GM23248 (cell line): Measurements from ENCODE around the gene SH2D1B. TPM values are rescaled to one million over a fixed set of nuclear protein-coding genes. Genes with fewer than 3 reads are reported as not detected.
"Not testable (repeated sequence)": the region's sequence is repeated elsewhere in the genome, so short reads cannot be mapped to it uniquely, and the experiment has no call there.

Experiments used
- DNase-seq: peaks from one replicate; pipeline ENCODE4 v3.0.0-alpha.2; 2015
- H2AFZ ChIP-seq: fragments of 200-600 bp; sonication (generic); 2 replicates; pipeline ENCODE4 v1.6.1; 2016; ENCODE audit warnings: antibody characterized with exemption
- H3F3A ChIP-seq: fragments of 200-600 bp; sonication (generic); 2 replicates; pipeline ENCODE4 v1.6.1; 2016; ENCODE audit warnings: mild to moderate bottlenecking, antibody characterized with exemption, mixed run types; ENCODE audit not compliant: insufficient read depth
- H3K27ac ChIP-seq: fragments of 200-600 bp; sonication (generic); 2 replicates; pipeline ENCODE4 v1.5.1; 2016; ENCODE audit warnings: mild to moderate bottlenecking
- H3K27me3 ChIP-seq: fragments of 200-600 bp; sonication (generic); replicated peaks from 2 replicates; pipeline ENCODE4 v1.6.1; 2016; ENCODE audit warnings: mild to moderate bottlenecking; ENCODE audit not compliant: insufficient read depth
- H3K36me3 ChIP-seq: fragments of 200-600 bp; sonication (generic); 2 replicates; pipeline ENCODE4 v1.6.1; 2016; ENCODE audit warnings: low read depth, mild to moderate bottlenecking
- H3K4me1 ChIP-seq: fragments of 200-600 bp; sonication (generic); 2 replicates; pipeline ENCODE4 v1.6.1; 2016; ENCODE audit warnings: mild to moderate bottlenecking; ENCODE audit not compliant: insufficient read depth
- H3K4me2 ChIP-seq: fragments of 200-600 bp; sonication (generic); one replicate; pipeline ENCODE4 v1.6.1; 2016; ENCODE audit warnings: mild to moderate bottlenecking; ENCODE audit not compliant: unreplicated experiment
- H3K4me3 ChIP-seq: fragments of 200-600 bp; sonication (generic); 2 replicates; pipeline ENCODE4 v1.5.1; 2016; ENCODE audit warnings: mild to moderate bottlenecking
- H3K79me2 ChIP-seq: fragments of 200-600 bp; sonication (generic); 2 replicates; pipeline ENCODE4 v1.6.1; 2016; ENCODE audit warnings: mild to moderate bottlenecking; ENCODE audit not compliant: insufficient read depth
- H3K9ac ChIP-seq: fragments of 200-600 bp; sonication (generic); 2 replicates; pipeline ENCODE4 v1.6.1; 2016; ENCODE audit warnings: mild to moderate bottlenecking
- H3K9me2 ChIP-seq: fragments of 200-600 bp; sonication (generic); 2 replicates; pipeline ENCODE4 v1.6.1; 2016; ENCODE audit warnings: mixed run types, mild to moderate bottlenecking, moderate library complexity; ENCODE audit not compliant: insufficient read depth
- H3K9me3 ChIP-seq: fragments of 200-600 bp; sonication (generic); one replicate; pipeline ENCODE4 v1.6.1; 2017; ENCODE audit warnings: low read depth
- H4K20me1 ChIP-seq: fragments of 200-600 bp; sonication (generic); 2 replicates; pipeline ENCODE4 v1.6.0; 2016; ENCODE audit not compliant: insufficient read depth
- EZH2 ChIP-seq: fragments of 200-600 bp; sonication (generic); IDR thresholded peaks from 2 replicates; pipeline ENCODE4 v1.6.1; 2018; ENCODE audit warnings: antibody characterized with exemption, mild to moderate bottlenecking; ENCODE audit not compliant: insufficient read depth, poor library complexity, severe bottlenecking
- EZH2phosphoT487 ChIP-seq: fragments of 200-600 bp; sonication (generic); IDR thresholded peaks from 2 replicates; pipeline ENCODE4 v1.6.1; 2018; ENCODE audit warnings: antibody characterized with exemption, moderate library complexity, mild to moderate bottlenecking, low read depth; ENCODE audit not compliant: insufficient read depth
- WGBS, 2 experiments: methylation state at CpG; one replicate each; pipeline ENCODE4 v1.1.6; 2015 to 2017; ENCODE audit warnings: low lambda C conversion rate in 2 of 2, low coverage in 1 of 2; ENCODE audit errors: missing lambda C conversion rate in 2 of 2; 5-methylcytosine and 5-hydroxymethylcytosine counted together
- in situ Hi-C: fragments of 300-500 bp; cut with MboI; formaldehyde crosslinking; loops from 2 replicates; pipeline ENCODE4 v1.15.0; 2020
- polyA plus RNA-seq: library from polyadenylated mRNA; unstranded; fragments of >200 nt; fragmentation: Nextera tagmentation; extraction: Ambion mirVana; gene quantifications from 2 replicates; pipeline ENCODE4 v1.2.1, GENCODE V29; 2016
- total RNA-seq: library from RNA; depleted of rRNA; stranded (reverse); fragments of >200 nt; shearing (Covaris generic); gene quantifications from 2 replicates; pipeline ENCODE4 v1.2.3, GENCODE V29; 2014

Gene SH2D1B
- total and polyA plus RNA-seq, 2 experiments from 2014 or later, result not detected

- Histone ChIP-seq H4K20me1 (no peaks in the 10 kb centered on the region), H2AFZ (no peak overlapping the region), H3K9ac (no peak overlapping the region), H3K27me3 (no peaks in the 10 kb centered on the region), H3K4me1 (no peaks in the 10 kb centered on the region), H3K79me2 (no peaks in the 10 kb centered on the region), H3K4me3 (no peak overlapping the region), H3K9me3 (no peaks in the 10 kb centered on the region), H3K36me3 (no peaks in the 10 kb centered on the region), H3K27ac (no peak overlapping the region), H3K9me2 (no peaks in the 10 kb centered on the region), H3F3A (no peaks in the 10 kb centered on the region), H3K4me2 (no peak overlapping the region)
- no peak for TF ChIP-seq EZH2
- no peak for TF ChIP-seq EZH2phosphoT487
- DNase-seq, result no peak
- in situ Hi-C loops, result loop anchor here (25.0 kb wide), 1 partner anchor 453 kb away; no protein-coding TSS in a partner anchor
- WGBS, 2 experiments, result 83 to 87% methylated on average over 1 of the region's 1 CpG
Observed at GRCh38 chr1:162358928-162359327, 53.0 kb downstream of the SH2D1B start.

- peak; percentile 74 for DNase-seq
- H3F3A ChIP-seq, result no peaks in the 10 kb centered on the region
- no peaks in the 10 kb centered on the region for H3K9me2 ChIP-seq
- H3K4me3 ChIP-seq, result no peak overlapping the region
- H4K20me1 ChIP-seq, result no peaks in the 10 kb centered on the region
- no peak overlapping the region for H3K27ac ChIP-seq
- in situ Hi-C loops, result loop anchor here (25.0 kb wide), 1 partner anchor 455 kb away; no protein-coding TSS in a partner anchor
- H3K4me1 ChIP-seq, result no peaks in the 10 kb centered on the region
- H3K9ac ChIP-seq, result no peak overlapping the region
- no peaks in the 10 kb centered on the region for H3K9me3 ChIP-seq
- TF ChIP-seq EZH2phosphoT487, result no peak
- no peak for TF ChIP-seq EZH2
- H3K4me2 ChIP-seq, result no peak overlapping the region
- no peak overlapping the region for H2AFZ ChIP-seq
- no peaks in the 10 kb centered on the region for H3K36me3 ChIP-seq
- WGBS, 2 experiments, result 44 to 53% methylated on average over 4 to 5 of the region's 5 CpGs
- H3K27me3 ChIP-seq, result no peaks in the 10 kb centered on the region
- no peaks in the 10 kb centered on the region for H3K79me2 ChIP-seq
Observed at GRCh38 chr1:162357681-162358266, 54.2 kb downstream of the SH2D1B start.

GRCh38 chr1:162353702-162354101, 58.2 kb downstream of the SH2D1B start:
- no peak for TF ChIP-seq EZH2phosphoT487
- no peak for TF ChIP-seq EZH2
- H4K20me1 ChIP-seq, result no peaks in the 10 kb centered on the region
- DNase-seq, result no peak
- H3K27ac ChIP-seq, result no peak overlapping the region
- no peaks in the 10 kb centered on the region for H3K79me2 ChIP-seq
- no peak overlapping the region for H3K4me2 ChIP-seq
- H3K36me3 ChIP-seq, result no peaks in the 10 kb centered on the region
- H3K9me3 ChIP-seq, result no peaks in the 10 kb centered on the region
- no peak overlapping the region for H3K9ac ChIP-seq
- no peak overlapping the region for H3K4me3 ChIP-seq
- H3K27me3 ChIP-seq, result no peaks in the 10 kb centered on the region
- H2AFZ ChIP-seq, result no peak overlapping the region
- H3K4me1 ChIP-seq, result peaks cover 20% of the 10 kb centered on the region
- no peaks in the 10 kb centered on the region for H3K9me2 ChIP-seq
- in situ Hi-C loops, result loop anchor here (25.0 kb wide), 1 partner anchor 459 kb away; no protein-coding TSS in a partner anchor
- peaks cover 13% of the 10 kb centered on the region for H3F3A ChIP-seq
- 83% methylated on average over 5 of the region's 5 CpGs for WGBS, 2 experiments

- Histone ChIP-seq H3K27me3 (no peaks in the 10 kb centered on the region), H3K36me3 (no peaks in the 10 kb centered on the region), H3K27ac (no peak overlapping the region), H3K9me3 (no peaks in the 10 kb centered on the region), H3K4me1 (peaks cover 20% of the 10 kb centered on the region), H3K4me2 (no peak overlapping the region), H3K9me2 (no peaks in the 10 kb centered on the region), H2AFZ (no peak overlapping the region), H3K4me3 (no peak overlapping the region), H3K9ac (no peak overlapping the region), H3K79me2 (no peaks in the 10 kb centered on the region), H3F3A (peaks cover 13% of the 10 kb centered on the region), H4K20me1 (no peaks in the 10 kb centered on the region)
- TF ChIP-seq EZH2phosphoT487 (no peak), EZH2 (no peak)
- WGBS, 2 experiments, result 90 to 94% methylated on average over 9 of the region's 9 CpGs
- in situ Hi-C loops, result loop anchor here (25.0 kb wide), 1 partner anchor 459 kb away; no protein-coding TSS in a partner anchor
- DNase-seq, result no peak
Observed at GRCh38 chr1:162353078-162353477, 58.9 kb downstream of the SH2D1B start.

GRCh38 chr1:162351874-162352273, 60.1 kb downstream of the SH2D1B start:
- in situ Hi-C loops, result loop anchor here (25.0 kb wide), 1 partner anchor 460 kb away; no protein-coding TSS in a partner anchor
- not testable (repeated sequence) for H4K20me1 ChIP-seq
- 67 to 87% methylated on average over 3 to 4 of the region's 4 CpGs for WGBS, 2 experiments

More at GRCh38 chr1:162351874-162352273, 60.1 kb downstream of the SH2D1B start:
- not testable (repeated sequence) for H3K4me2 ChIP-seq, H3K27me3 ChIP-seq, H3K9me2 ChIP-seq, H3K9me3 ChIP-seq, H2AFZ ChIP-seq, H3K9ac ChIP-seq, H3K4me3 ChIP-seq, H3K36me3 ChIP-seq, H3K27ac ChIP-seq, H3K79me2 ChIP-seq, DNase-seq
- H3F3A ChIP-seq, result peaks cover 13% of the 10 kb centered on the region
- peaks cover 20% of the 10 kb centered on the region for H3K4me1 ChIP-seq
